ENCODE results near the gene SRC.

SRC gene

DNA sequence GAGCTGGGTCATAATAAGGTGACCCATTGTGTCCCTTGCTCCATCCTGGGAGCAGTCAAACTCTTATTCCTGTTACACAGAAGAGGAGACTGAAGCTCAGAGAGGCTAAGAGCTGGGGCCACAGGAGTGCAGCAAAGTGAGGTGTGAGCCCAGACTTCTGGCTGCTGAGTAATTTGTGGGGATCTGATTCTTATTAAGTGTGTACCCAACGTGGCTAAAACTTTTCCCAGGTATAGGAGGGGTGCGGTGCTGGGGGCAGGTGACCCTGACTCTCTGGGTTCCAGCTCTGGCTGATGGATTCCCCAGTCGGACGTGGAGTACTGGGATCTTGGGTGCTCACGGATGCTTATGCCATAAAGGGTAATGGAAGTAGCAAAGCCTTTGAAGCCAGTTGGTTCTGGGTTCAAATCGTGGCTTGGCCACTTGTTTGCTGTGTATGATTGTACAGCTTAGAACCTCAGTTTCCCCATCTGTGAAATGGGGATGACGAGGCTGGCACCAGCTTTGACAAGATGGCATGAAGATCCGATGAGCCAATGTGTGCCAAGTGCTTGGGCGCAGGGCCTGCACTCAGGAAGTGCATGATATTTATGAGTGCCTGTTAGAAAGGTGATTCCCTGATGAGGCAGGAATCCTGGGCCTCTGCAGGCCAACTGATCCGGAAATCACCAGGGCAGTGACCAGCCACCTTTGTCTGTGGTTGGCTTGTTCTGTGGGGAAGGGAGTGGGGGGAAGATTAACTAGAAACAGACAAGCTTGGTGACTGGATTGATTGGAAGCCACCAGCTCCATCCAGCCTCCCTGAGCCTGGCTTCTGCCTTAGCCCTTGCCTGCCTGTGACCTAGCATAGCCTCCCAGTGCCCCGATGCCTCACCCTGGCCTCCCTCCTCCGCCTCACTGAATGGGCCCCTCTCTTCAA, 6.0 kb downstream of the SRC start:
- DNase-seq: no peak

DNA sequence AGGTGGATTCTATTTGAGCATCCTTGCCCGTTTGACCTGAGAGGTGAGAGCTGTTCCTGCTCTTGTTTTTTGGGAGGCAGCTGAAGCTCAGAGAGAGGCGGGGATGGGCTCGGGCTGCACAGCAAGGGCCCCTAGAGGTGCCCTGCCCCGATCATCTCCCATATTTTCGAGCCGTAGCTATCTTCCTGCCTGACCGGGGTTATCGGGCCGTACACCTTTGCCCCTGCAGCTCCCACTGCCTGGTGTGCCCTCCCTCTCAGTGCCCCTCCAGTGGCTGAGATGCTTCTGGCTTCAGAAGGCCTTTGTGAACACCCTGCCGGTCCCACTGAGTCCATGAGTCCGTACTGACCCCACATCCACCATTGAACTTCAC, 6.7 kb downstream of the SRC start:
- no peak for DNase-seq

DNA sequence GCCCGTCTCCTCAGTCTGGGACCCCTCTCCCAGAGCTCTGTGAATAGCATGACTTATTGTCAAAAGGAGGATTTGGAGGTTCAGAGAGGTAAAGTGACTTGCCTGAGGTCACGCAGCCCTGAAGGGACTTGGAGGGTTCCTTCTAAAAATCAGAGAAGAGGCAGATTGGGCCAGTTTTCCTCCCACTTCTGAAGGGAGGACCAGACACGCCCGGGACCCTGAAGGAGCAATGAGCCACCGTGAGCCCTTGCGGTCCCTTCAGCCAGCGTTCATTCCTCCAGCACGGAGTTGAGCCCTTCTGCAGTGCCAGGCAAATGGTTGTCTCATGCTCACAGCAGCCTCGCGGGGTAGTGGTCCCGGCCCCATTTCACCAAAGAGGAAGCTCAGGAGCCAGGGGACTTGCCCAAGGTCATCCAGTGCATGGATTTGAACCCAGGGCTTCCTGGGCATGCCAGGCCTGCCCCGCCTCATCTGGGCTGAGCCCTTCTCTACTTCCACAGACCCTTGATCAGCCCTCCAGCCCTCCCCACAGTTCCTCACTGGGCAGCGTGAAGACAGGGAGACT, 7.4 kb downstream of the SRC start:
- DNase-seq: no peak

- no peak for DNase-seq
Observed at GRCh38 chr20:37354210-37355195, 8.6 kb downstream of the SRC start.

- DNase-seq: no peak
Observed at GRCh38 chr20:37355252-37356180, 9.6 kb downstream of the SRC start.

DNA sequence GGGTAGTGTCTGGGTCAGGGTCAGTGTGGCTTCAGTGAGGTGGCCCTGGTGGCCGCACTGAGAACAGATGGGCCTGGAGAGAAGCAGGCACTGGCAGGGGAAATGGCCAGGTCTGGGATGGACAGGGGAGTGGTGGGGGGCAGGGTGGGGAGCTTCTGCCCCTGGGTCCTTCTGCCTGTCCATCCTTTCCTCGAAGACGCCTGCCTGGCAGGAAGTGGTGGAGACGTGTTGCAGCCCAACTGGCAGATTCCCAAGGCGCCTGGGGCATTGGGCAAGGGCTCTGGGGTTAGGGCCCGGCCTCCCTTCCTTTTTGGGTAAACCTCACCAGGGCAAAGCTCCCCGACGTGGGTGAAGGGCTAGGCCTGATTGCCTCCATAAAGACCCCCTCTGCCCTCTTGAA, 10.4 kb downstream of the SRC start:
- DNase-seq: no peak

- no peak for DNase-seq
Observed at GRCh38 chr20:37356961-37357371, 11.0 kb downstream of the SRC start.

GRCh38 chr20:37357481-37358365, 11.8 kb downstream of the SRC start:
- no peak for DNase-seq

DNA sequence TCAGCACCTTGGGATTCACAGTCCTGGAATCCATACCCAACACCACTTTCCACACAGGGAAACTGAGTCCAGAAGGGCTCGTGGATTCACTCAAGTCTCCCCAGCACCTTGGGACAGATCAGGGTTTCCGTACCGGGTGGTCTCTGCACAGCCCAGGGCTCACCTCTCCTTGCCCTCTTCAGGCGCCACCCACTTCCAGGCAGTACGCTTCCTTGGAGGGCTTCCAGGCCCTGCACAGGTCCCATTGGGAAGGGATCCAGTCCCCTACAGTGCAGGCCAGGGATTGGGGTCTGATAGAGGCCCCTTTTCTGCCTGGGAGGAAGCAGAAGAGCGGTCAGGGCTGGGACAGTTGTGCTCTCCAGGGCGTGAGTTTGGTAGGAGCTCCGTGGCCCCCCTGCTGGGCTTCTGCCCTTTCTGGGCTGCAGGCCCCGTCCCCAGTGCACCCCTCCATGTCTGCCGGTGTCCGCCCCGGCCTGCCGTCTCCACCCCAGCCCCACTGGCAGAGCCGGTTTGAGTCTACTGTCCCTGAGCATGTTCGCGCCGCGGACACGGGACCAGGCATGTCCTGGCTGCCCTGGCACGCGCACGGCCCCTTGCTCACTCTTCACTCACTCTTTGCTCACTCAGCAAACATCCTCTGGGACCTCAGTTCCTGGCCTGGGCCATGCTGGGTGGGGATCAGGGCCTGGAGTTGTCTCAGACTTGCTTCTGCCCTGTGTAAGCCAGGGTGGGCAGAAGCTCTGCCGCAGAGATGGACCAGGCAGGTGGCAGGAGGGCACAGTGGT, 12.6 kb downstream of the SRC start:
- no peak for DNase-seq

- DNase-seq: no peak
Observed at GRCh38 chr20:37359331-37359730, 13.4 kb downstream of the SRC start.

DNA sequence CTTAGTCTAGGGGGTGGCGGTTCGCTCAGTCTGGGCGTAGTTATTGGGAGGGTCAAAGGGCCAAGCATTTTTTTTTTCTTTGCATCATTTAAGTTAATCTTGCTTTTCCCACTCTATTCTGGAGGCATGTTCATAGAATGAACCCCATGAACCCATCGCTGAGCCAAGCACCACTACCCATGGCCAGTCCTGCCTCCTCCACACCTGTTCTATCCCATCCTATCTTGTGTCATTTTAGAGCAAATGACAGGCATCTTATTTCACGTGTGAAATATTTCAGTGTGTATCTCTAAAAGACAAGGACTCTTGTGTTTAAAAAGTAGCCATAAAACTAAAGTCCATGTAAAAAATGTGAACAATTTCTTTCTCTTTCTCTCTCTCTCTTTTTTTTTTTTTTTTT, 13.9 kb downstream of the SRC start:
- no peak for DNase-seq

DNA sequence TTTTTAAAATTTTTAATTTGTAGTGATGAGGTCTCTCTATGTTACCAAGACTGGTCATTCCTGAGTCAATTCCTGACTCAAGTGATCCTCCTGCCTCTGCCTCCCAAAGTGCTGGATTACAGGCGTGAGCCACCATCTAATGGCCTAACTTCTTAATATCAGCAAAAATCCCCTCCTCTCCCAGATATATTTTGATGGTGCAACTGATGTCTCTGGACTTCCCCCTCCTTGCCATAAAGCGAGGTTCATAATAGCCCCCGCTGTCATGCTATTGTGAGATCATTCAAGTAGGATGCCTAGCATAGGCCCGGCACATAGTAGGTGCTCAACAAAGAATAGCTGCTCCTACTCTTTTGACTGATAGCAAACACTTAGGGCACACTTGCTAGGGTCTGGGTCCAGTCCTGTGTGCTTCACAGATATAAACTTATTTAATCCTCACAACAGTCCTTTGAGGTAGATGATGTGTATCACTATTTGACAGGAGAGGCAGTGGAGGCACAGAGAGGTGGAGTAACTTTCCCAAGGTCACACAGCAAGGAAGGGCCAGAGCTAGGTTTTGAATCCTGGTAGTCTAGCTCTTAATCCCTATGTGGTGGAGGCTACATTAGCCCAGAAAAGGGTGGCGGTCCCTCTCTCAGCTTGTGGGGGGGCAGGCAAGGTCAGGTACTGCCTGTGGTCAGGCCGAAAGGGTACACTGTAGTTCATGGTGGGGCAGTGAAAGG, 14.6 kb downstream of the SRC start:
- no peak for DNase-seq

DNA sequence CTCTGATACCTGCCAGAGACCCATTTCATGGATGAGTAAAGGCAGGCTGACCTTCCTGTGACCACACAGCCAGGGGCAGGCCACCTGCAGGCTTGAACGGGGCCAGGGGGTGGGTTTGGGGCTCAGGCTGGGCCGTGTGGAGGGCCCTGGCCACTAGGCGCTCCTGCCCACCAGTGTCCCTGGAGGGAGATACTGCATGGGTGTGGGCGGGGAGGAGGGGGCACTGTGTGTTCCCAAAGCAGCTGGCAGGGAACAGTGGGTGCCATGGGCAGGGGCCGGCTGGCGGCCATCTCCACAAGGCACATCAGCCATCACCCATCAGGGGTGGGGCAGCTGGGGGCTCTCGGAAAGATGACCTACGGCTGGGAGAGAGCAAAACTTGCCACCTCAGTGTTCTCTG, 15.4 kb downstream of the SRC start:
- no peak for DNase-seq

DNA sequence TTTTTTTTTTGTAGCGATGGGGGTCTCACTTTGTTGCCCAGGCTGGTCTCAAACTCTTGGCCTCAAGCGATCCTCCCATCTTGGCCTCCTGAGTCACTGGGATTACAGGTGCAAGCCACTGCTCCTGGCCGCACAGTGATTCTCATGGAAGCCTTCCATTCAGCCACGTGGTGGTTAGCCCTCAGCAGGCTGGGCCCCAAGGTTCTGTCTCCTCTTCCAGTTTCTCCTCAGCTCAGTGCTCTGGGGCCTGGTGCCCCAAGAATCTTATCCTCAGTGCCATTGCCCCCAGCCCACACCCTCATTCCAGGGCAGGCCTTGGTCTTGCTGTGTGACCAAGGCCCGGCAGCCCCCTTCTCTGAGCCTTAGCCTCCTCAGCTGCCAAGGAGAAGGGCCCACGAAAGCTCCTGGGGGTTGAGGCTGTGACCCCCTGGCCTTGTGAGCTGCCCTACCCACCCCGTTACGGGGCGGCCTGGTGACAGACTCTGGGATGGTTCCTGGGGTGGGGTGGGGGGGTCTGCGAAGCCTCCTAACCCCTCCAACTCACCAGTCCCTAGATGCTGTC, 16.4 kb downstream of the SRC start:
- DNase-seq: no peak

GRCh38 chr20:37362821-37363220, 16.9 kb downstream of the SRC start:
- no peak for DNase-seq

- no peak for DNase-seq
Observed at GRCh38 chr20:37363221-37364012, 17.5 kb downstream of the SRC start.

- no peak for DNase-seq
Observed at GRCh38 chr20:37364013-37364926, 18.3 kb downstream of the SRC start.
